Activated CD4-positive, alpha-beta T cell treated with anti-CD3 and anti-CD28 coated beads for 36 hours (primary cell): ENCODE measurements around the gene ARHGEF17. TPM values are rescaled to one million over a fixed set of nuclear protein-coding genes. Genes with fewer than 3 reads are reported as not detected.

Experiments
- ATAC-seq: fragments of 200-7000 bp; cut with Tn5 transposase; one replicate; pipeline ENCODE4 v1.10.0; 2021; ENCODE audit warnings: mild to moderate bottlenecking, moderate library complexity
- CTCF ChIA-PET: fragments of 350-600 bp; sonication (Branson Sonifier 250); formaldehyde crosslinking; loops from one replicate; lab custom pipeline; 2021; ENCODE audit warnings: antibody characterized with exemption; lab: Charles Lee
- POLR2A ChIA-PET: fragments of 350-600 bp; sonication (Branson Sonifier 250); formaldehyde crosslinking; loops from one replicate; lab custom pipeline; 2021; ENCODE audit warnings: antibody characterized with exemption, inconsistent platforms; lab: Charles Lee
- DNase-seq: peaks from one replicate; pipeline ENCODE4 v3.0.0-alpha.2; 2020
- H3K27ac Mint-ChIP-seq: one replicate; pipeline ENCODE4 v1.8.0; 2021; ENCODE audit warnings: mixed read lengths
- H3K27me3 Mint-ChIP-seq: one replicate; pipeline ENCODE4 v1.8.0; 2021; ENCODE audit warnings: mixed read lengths
- H3K36me3 Mint-ChIP-seq: one replicate; pipeline ENCODE4 v1.8.0; 2021; ENCODE audit warnings: low read depth, mixed read lengths
- H3K4me1 Mint-ChIP-seq: one replicate; pipeline ENCODE4 v1.8.0; 2021; ENCODE audit warnings: mixed read lengths
- H3K4me3 Mint-ChIP-seq: one replicate; pipeline ENCODE4 v1.8.0; 2021; ENCODE audit warnings: mild to moderate bottlenecking, moderate library complexity, mixed read lengths
- H3K9me3 Mint-ChIP-seq: one replicate; pipeline ENCODE4 v1.8.0; 2021; ENCODE audit warnings: low read depth, mixed read lengths
- intact Hi-C, 2 experiments: fragments of 100-400 bp; cut with DNase I in 1 of 2; cut with micrococcal nuclease in 1 of 2; formaldehyde crosslinking; loops; one replicate each; pipeline versions ENCODE4 v1.14.2 to v1.15.1; 2022 to 2024; cut with DNase I, micrococcal nuclease
- total RNA-seq, 2 experiments: library from RNA; stranded (reverse); gene quantifications; one replicate each; pipeline ENCODE4 v1.2.3, GENCODE V29; 2021

ARHGEF17 gene
- total RNA-seq, 2 experiments from 2014 or later: 0.05 TPM; not detected in 1

DNA sequence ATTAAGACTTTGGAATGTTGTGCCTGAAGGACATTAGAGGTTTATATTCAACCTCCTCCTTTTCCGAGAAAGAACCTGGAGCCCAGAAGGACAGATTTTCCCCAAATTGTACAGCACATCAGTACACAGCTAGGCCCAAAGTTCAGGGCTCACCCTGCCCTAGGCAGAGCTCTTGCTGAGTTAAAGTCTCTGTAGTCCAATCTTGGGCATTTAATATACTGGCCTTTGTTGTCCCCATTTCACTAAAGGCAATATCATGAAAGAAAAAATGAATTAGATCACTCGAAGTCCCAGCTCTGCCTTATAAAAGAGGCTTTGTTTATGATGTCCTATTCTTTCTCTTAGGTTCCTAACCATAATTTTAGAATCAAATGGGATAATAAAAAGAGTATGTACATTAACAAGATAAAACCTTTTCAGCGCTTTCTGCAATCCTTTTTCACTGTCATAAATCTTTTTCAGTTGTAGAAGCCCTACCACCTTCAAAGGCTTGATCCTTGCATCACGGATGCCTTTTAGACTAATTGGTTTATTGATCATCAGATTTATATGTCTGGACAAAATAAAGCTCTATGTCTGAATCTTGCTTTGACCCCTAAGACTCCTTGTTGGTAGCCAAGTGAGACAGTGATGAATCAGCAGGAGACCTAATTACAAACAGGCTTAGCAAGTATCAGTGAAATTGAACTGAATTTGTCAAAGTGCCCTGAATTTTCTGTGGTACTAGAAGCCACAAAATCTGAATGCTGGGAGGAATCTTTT is 108.0 kb downstream of the ARHGEF17 start:
- Mint-ChIP-seq H3K27me3 (no peaks in the 10 kb centered on the region), H3K4me1 (peaks cover 4% of the 10 kb centered on the region), H3K27ac (no peak overlapping the region), H3K36me3 (peaks cover 9% of the 10 kb centered on the region), H3K4me3 (no peak overlapping the region), H3K9me3 (no peaks in the 10 kb centered on the region)
- CTCF ChIA-PET: interaction anchor here (0.6 to 1.3 kb wide), 4 partner anchors 9 to 210 kb away, joined by 3 to 4 read pairs (median 4); no protein-coding TSS in a partner anchor
- ATAC-seq (no peak), DNase-seq (no peak)
- POLR2A ChIA-PET: no interaction called here
- intact Hi-C loops: no loop called here

DNA sequence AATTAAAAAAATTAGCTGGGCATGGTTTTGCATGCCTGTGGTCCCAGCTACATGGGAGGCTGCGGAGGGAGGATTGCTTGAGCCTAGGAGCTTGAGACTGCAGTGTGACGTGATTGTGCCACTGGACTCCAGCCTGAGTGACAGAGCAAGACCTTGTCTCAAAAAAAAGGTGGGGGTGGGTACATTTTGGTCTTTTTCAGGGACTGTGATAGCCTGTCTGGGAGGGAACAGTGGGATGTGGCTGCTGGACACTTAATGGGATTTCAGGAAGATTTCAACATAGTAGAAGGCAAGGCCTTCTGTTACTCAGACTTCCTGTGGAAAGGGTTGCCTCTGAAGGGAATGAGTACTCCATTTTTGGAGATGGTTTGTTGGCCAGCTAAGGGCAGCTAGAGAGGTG is 108.7 kb downstream of the ARHGEF17 start:
- H3K9me3 Mint-ChIP-seq: no peaks in the 10 kb centered on the region
- DNase-seq (no peak), ATAC-seq (no peak)
- peaks cover 4% of the 10 kb centered on the region for H3K4me1 Mint-ChIP-seq
- H3K36me3 Mint-ChIP-seq: peaks cover 9% of the 10 kb centered on the region
- H3K27ac Mint-ChIP-seq: no peak overlapping the region
- CTCF ChIA-PET: interaction anchor here (0.8 to 1.3 kb wide), 2 partner anchors 9 to 209 kb away, joined by 3 to 4 read pairs; no protein-coding TSS in a partner anchor
- intact Hi-C loops: no loop called here
- no peaks in the 10 kb centered on the region for H3K27me3 Mint-ChIP-seq
- no peak overlapping the region for H3K4me3 Mint-ChIP-seq
- POLR2A ChIA-PET: no interaction called here

Other genes starting within 250 kb of the ARHGEF17 start
- 10 to 100 TPM; 24.1 to 24.7 TPM for gene FCHSD2, start 166.0 kb upstream of the ARHGEF17 start, total RNA-seq
- gene P2RY2, start 90.0 kb upstream of the ARHGEF17 start, total RNA-seq: not detected
- not detected for gene P2RY6, start 35.9 kb upstream of the ARHGEF17 start, total RNA-seq
- 10 to 100 TPM; 18.5 to 21.3 TPM for gene RELT, start 68.1 kb downstream of the ARHGEF17 start, total RNA-seq